NCI-H345 (cell line): ENCODE data around the gene SPCS1.

Experiments
- DNase-seq: peaks from one replicate; lab custom pipeline; 2025; lab: John Stamatoyannopoulos, UW

The SPCS1 gene

DNA sequence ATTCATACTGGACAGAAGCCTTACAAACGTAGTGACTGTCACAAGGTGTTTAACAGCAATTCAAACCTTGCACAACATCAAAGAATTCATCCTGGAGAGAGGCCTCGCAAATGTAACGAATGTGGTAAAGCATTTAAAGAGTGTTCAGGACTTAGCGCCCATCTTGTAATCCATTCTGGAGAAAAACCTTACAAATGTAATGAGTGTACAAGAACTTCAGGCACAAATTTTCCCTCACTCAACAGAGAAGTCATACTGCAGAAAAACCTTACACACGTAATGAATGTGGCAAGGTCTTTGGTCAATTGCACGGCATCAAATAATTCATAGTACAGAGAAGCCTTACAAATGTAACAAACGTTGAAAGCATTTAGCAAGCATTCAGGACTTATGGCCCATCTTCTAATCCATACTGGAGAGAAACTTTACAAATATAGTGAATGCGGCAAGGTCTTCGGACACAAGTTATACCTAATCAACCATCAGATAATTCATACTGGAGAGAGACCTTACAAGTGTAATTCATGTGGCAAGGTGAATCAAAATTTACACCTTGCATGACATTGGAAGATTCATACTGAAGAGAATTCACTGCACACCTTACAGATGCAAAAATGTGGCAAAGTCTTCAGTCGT, 27.5 kb downstream of the SPCS1 start:
- DNase-seq: no peak

DNA sequence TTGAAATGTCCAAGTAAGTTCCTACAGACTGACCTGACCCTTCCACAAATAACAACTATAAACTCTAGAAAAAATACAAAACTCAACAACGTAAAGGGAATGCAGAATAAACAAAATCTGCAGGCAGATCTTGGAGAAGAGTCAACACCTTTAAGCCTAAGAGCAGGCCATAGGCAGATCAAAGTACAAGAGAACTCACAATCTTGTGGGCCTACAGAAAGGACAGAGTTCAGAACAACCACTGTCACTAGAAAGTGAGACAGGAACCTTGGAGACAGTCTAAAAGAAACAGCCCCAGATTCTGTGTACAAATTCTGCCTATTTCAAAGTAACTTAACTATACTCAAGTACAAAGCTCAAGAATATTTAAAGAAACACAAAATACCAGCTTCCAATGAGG, 33.8 kb downstream of the SPCS1 start:
- DNase-seq: no peak

DNA sequence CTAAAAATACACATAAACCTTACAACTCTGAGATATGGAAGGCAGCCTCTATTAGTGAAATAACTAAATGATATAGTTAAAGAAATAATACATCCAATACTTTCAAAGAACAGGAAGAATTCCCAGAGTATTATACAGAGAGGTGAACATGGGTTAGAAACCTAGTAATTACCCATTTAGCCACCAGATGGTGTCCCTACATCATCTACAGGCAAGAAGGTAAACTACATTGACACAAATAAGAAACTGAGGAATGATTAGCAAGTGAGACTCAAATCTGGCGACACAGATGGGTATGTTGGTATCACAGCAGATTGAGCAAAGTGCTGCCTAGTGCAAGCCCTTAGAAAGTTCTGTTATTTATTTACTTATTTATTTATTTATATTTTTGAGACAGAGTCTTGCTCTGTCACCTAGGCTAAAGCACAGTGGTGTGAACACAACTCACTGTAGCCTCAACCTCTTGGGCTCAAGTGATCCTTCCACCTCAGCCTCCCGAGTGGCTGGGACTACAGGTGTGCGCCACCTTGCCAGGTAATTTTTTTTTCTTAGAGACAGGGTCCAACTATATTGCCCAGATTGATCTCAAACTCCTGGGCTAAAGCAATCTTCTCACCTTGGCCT, 36.6 kb downstream of the SPCS1 start:
- DNase-seq: peak; percentile 1

DNA sequence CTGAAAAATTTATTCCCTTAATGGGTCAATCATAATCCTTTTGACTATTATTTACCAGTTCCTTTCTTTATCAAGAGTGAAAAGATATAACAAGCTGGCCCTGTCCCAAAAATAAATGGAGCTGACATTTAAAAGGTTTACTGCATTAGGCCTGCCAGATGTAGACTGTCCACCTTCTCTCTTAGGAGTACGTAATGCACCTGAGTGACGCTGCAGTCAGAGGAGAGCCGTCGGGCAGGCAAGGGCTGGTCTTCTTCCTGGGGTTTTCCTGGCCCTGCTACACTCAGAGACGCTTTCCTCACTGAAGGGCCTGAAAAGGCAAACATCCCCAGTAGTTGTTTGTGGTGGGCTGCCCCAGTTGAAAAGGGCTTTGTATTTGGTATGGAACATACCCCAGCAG, 37.2 kb downstream of the SPCS1 start:
- no peak for DNase-seq

DNA sequence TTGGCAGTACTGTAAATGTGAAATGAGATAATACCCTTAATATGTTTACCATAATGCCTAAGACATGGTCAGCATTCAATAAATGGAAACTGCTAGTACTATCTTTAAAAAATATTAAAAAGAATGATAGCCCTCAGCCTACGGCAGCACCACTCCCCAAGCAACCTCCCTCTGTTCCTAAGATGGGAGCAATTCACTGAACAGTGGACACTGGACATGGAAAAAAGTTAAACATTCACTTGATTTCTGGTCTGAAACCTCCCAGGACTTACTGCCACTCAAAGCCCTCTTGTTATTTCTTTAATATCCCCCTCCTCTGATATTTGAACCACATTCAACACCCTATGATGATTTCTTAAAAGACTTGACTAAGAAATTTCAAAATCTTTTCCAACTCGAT, 37.8 kb downstream of the SPCS1 start:
- DNase-seq: no peak

DNA sequence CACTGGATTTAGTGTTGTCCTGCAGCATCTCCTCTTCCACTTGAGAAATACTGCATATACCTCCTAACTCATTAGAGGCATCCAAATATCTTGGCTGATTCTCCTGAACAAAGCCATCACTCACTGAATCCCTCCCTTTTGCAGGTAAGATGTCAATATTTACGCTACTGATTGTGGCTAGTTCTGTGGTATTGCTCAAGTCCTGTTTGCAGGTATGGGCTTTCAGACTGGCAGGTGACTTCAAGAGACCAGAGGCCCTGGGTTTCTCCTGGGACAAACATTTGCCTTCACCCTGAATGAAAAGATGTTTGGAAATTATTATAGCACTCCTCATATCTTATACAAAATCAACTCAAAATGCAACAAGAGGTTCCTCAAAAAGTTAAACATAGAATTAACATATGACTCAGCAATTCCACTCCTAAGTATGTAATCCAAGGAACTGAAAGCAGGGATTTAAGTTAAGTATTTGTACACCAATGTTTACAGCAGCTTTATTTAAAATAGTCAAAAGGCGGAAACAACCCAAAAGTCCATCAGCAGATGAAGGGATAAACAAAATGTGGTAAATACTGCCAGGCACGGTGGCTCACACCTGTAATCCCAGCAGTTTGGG, 46.2 kb downstream of the SPCS1 start:
- DNase-seq: no peak

DNA sequence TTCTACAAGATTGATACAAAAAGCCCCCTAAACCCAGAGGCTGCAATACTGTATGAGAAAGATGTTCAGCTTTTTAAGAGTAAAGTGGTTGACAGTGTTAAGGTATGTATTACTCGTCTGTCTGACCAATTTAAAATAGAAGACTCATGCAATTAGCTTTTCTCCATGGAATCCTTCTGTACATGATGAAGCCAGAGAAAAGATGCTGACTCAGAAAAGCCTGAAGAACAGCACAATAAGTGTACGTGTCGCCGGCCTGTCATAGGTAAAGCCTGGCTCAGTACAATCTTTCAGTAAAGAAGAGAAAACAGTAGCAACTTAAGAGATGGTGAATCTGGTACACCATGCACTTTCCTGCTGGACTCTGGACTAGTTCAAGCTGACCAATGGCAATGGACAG, 48.5 kb downstream of the SPCS1 start:
- no peak for DNase-seq

DNA sequence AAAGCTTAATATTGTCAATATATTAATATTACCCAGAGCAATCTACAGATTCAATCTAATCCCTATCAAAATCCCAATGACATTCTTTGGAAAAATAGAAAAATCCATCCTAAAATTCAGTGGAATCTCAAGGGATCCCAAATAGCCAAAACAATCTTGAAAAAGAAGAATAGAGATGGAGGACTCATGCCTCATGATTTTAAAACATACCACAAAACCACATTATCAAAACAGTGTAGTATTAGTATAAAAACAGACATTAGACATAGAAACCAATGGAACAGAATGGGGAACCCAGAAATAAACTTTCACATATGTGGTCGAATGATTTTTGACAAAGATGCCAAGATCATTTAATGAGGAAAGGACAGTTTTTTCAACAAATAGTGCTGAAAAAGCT, 50.2 kb downstream of the SPCS1 start:
- DNase-seq: no peak
